ENCODE results near the gene CHRNB2.
A peak's percentile ranks its signal among the peaks of the same experiment; 100 is the strongest.

CHRNB2 gene

DNA sequence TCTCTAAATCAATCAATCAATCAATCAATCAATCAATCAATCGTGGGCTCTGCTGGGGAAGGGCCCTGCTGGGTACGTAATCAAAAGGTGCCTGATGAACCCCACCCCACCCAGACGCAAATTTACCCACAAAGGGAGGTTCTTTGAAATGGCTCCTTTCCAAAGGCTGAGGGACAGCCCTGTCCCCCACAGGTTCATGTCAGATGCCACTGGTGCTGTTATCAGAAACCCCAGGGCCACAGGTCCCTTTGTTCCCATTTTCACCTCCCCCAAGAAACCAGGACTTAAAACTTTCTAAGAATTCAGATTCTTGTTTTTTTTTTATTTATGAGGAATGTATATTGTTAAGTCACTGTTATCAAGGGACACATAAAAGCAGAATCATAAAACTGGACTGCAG is 14.2 kb downstream of the CHRNB2 start:
- no peak for DNase-seq

- DNase-seq = no peak
Measured at GRCh38 chr1:154582885-154583284, 15.3 kb downstream of the CHRNB2 start.

DNA sequence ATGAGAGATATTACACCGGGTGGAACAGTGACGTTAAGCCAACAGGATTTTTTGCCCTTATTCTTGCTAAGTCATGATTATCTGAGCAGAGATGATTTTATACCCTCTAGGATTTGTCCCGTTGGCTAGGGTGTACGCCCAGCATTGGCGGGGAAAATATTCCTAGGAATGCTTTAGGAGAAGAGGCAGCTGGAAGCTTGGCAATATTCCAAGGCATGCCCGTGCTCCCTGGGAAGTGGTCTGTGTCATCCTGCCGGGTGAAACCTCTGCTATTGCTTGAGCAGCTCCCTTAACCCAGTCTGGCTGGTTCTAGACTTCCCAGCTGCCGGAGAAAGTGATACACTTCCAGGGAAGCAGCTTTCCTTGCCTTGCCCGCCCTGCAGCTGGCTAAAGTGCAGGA is 16.2 kb downstream of the CHRNB2 start:
- no peak for DNase-seq

- DNase-seq = no peak
Measured at GRCh38 chr1:154584267-154584994, 16.9 kb downstream of the CHRNB2 start.

DNA sequence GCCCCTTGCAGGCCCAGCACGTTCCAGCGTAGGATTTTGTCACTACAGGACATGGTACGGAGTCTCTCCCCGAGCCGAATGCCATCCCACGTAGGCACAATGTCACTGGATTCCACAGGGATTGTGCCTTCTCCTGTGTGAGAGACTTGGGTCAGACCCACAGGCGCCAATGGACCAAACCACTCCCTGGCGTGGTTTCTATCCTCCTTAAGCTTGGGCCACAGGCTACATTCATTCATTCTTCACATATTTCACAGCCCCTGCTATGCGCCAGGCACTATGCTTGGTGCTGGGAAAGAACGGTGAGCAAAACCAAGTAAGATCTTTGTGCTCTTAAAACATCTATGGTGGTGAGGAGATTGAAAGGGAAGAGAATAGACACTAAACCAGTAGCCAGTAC is 18.7 kb downstream of the CHRNB2 start:
- no peak for DNase-seq

- DNase-seq = no peak
Measured at GRCh38 chr1:154586641-154587040, 19.1 kb downstream of the CHRNB2 start.

- no peak for DNase-seq
Measured at GRCh38 chr1:154589780-154590179, 22.2 kb downstream of the CHRNB2 start.

- no peak for DNase-seq
Measured at GRCh38 chr1:154590756-154591155, 23.2 kb downstream of the CHRNB2 start.

DNA sequence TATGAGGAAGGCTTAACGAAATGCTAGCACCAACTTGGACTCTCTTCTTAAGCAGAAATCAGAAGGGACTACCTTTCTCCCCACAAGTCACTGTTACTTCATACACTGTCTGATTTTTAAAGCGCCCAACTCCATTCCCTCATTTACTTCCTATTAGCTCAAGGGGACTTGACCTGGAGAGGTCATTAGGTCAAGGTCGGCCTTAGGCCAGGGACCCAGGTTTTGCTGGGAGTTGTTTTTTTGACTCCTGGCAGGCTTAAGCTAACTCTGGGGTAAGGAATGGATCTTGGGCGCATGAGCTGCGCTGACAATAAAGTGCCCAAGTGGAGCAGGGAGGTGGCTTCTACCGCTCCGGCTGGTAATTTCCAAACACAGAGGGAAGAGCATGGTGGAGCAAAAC is 23.6 kb downstream of the CHRNB2 start:
- DNase-seq = no peak

DNA sequence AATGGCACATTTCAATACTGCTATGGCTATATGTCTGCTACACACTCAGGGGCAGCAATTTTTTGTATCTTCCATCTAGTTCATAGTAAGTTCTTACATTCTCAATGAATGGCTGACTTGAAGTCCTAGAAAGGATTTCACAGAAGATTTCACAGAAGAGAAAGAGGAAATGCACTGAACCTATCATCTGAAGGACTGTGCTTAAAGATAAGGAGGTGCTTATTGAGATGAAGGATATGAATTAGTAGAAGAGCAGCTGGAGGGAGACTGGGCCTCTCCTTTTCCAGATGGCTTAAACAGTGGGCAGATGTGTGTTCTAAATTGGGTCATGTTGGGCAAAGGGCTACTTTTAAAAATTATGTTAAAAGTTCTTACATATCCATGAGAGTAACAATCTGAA is 25.8 kb downstream of the CHRNB2 start:
- DNase-seq = no peak

- no peak for DNase-seq
Measured at GRCh38 chr1:154594811-154595210, 27.2 kb downstream of the CHRNB2 start.

DNA sequence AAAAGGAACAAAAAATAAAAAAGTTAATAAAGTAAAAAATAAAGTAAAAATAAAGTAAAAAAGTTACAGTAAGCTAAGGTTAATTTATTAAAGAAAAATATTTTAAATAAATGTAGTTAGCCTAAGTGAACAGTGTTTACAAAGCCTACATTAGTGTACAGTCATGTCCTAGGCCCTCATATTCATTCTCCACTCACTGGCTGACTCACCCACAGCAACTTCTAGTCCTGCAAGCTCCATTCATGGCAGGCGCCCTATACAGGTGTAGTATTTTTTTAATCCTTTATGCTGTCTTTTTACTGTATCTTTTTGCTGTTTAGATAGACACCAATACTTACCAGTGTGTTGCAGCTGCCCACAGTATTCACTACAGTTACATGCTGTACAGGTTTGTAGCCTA is 28.0 kb downstream of the CHRNB2 start:
- no peak for DNase-seq

- DNase-seq = no peak
Measured at GRCh38 chr1:154598871-154599635, 31.5 kb downstream of the CHRNB2 start.

DNA sequence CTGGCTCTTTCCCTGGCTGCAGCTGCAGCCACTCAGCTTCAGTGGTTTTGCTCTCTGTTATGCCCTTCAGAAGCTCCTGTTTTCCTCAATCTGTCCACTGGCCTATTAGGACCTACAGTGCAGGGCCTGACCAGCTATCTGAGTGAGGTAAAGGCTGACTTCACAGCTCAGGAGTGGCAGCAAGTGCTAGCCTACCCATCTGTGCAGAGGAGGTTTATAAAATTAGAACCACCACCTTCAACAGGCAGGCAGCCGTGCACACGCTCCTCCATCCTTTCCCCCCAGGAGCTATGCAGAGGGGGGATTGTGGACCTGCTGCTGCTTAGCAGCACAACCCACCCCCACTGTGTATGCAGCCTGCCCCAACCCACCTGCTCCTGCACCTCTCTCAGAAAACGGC is 32.1 kb downstream of the CHRNB2 start:
- no peak for DNase-seq

- DNase-seq = no peak
Measured at GRCh38 chr1:154603317-154603716, 35.7 kb downstream of the CHRNB2 start.

DNA sequence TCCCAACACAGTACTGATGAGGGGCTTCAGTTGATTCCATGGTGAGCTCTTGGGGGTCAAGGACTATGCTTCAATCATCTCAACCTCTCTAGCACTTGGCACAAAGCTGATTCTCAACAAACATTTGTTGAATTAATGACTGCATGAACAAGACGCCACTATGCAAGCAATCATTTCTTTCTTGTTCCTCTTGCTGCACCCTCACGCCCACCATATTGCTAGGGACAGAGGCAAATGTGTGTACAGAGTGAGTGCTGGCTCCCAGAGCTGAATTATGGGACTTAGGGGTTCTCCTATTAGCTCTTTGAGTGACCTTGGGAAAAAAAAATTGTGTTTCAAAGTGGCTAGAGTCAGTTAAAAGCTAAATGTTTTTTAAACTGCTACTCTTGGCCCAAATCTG is 38.0 kb downstream of the CHRNB2 start:
- DNase-seq = no peak

DNA sequence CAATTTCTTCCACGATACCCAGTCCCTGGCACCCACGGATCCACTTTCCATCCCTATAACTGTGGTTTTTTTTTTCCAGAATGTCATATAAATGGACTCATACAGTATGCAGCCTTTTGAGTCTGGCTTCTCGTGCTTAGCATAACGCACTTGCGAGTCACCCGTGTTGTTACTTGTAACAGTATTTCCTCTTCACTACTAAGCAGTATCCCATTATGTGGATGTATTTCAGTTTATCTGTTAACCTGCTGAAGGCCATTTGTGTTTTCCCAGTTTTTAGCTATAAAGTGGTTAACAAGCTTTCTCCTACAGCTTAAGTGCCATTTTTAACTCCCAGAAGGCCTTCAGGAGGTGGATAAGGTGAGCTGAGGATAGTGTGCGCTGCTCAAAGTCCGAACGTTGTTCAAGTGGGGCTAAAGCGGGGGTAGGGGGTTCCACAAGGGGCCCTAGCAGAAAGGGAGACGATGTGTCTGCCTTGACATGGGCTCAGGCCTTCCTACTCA is 39.6 kb downstream of the CHRNB2 start:
- DNase-seq = no peak

DNA sequence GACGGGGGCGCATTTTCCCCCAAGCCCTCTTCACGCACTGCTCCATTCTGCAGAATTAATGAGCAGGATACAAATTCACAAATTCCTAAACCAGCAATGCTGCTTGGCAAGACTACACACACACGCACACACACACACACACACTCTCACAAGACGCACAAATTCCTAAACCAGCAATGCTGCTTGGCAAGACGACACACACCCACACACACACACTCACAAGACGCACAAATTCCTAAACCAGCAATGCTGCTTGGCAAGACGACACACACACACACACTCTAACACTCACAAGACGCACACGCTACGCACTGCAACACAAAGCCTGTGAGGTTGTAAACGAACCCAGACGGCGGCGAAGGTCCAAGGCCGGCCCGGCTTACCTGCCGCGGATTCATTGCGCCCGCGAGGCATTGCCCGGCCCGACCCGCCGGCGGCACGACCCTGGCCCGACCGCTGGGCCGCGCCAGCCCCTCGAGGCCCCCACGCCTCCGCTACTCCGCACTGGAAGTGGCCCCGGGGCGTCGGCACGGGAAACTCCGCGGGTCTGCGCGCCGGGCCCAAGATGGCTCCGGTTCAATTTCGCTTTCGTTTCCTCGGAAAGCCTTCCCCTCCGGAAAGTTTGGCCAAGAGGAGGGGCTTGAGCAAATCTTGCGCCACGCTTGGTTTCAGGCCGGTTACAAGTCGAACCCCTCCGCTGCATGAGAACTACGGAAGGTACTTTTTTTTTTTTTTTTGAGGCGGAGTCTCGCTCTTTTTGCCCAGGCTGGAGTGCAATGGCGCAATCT is 40.2 kb downstream of the CHRNB2 start, which contains the start of gene ADAR:
TSS of gene ADAR (minus strand) at position 578 of the 788 bp plus-strand sequence. CDS start at position 398, 180 bp downstream.
- DNase-seq = peak; percentile 87 to 89

- DNase-seq = peak; percentile 33 to 40
Measured at GRCh38 chr1:154608397-154609270, 41.1 kb downstream of the CHRNB2 start.

- DNase-seq = peak; percentile 55 to 58
Measured at GRCh38 chr1:154609398-154610380, 42.1 kb downstream of the CHRNB2 start.
